ENCODE results near the gene SERPINA1. TPM values are rescaled to one million over a fixed set of nuclear protein-coding genes. Genes with fewer than 3 reads are reported as not detected.

SERPINA1 gene
- total RNA-seq, 1 experiment from 2014 or later = not detected

DNA sequence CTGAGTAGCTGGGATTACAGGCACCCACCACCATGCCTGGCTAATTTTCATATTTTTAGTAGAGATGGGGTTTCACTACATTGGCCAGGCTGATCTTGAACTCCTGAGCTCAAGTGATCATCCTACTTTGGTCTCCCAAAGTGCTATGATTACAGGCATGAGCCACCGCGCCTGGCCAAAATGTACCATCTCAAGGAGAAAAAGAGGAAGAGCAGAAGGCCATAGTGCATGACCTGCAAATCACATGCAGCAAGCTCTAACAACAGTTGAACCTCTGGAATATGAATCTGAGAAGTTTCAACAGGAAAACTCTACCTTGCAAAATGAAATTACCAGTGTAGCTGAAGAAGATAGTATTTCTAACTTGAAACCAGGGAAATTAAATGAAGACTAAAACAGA, 17.1 kb upstream of the SERPINA1 start:
- no peak for DNase-seq
- Histone ChIP-seq H3K36me3 (replicated peaks; ENCODE audit: control insufficient read depth, insufficient read depth, low read length) (no peaks in the 10 kb centered on the region), H3K27me3 (ENCODE audit: control insufficient read depth, insufficient read depth, low read length) (no peaks in the 10 kb centered on the region)

DNA sequence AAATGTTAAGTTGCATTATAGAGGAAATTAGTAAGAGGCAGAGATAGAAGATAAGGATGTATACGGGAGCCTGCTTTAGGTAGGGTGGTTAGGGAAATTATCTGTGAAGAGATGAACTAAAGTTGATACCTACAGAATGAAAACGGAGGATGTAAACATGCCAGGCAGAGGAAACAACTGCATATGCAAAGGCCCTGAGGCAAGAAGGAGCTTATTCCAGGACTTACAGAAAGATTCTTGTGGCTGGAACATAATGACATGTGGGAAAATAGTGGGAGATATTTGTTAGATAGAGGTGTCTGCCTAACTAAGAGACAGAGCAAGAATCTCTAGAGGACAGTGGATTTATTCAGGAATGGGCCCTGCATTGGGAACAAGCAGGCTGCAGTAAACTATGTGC, 16.2 kb upstream of the SERPINA1 start:
- no peaks in the 10 kb centered on the region for H3K27me3 ChIP-seq (ENCODE audit: control insufficient read depth, insufficient read depth, low read length)
- no peak overlapping the region for H3K4me3 ChIP-seq (ENCODE audit: insufficient read depth, low read depth, low read length)
- no peak for DNase-seq
- no peaks in the 10 kb centered on the region for H3K36me3 ChIP-seq (replicated peaks; ENCODE audit: control insufficient read depth, insufficient read depth, low read length)

More for the DNA sequence above, 17.1 kb upstream of the SERPINA1 start:
- no peak overlapping the region for H3K4me3 ChIP-seq (ENCODE audit: insufficient read depth, low read depth, low read length)

DNA sequence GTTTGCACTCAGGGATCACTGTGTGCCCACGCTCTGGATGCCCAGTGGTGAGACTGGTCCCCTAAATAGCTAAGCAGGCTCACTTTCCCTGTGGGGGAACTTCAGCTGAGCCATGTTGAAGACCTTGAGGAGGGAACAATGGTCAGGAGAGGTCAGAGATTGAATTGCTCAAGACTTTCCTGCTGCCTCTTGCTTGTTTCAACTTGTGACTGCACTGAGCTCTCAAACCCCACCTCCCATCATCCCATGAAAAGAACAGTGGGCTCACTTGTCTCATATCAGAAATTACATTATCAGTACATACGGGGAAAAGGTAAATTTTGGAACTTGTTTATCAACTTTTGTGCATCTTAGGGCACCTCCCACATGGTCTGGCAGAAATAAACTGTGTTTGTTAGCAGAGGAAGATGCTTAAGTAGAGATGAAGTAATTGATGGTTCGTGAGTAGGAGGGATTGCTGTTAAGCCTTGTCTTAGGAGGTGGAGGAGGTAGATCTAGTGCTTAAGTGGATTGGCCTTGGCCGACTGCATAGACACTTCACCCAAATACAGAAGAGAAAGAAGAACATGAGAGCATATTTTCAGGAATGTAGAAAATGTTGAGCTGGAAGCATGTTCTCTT, 15.0 kb upstream of the SERPINA1 start:
- H3K4me3 ChIP-seq (ENCODE audit: insufficient read depth, low read depth, low read length) = no peak overlapping the region
- no peak for DNase-seq
- H3K36me3 ChIP-seq (replicated peaks; ENCODE audit: control insufficient read depth, insufficient read depth, low read length) = no peaks in the 10 kb centered on the region
- H3K27me3 ChIP-seq (ENCODE audit: control insufficient read depth, insufficient read depth, low read length) = no peaks in the 10 kb centered on the region

DNA sequence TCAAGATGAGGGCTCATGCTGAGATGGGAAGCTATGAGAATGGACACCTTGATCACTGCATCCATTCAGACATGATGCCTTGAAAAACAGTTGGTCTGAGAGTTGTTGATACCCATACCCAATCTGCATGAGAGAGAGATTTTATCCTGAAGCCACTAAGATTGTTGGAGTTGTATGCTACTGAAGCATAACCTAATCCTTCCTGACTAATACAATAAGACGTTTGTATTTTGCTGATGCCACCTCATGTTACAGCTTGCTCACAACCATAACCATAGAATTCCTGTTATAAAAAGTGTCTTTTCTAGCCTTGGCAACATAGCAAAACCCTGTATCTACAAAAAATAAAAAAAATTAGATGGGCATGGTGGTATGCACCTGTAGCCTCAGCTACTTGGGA, 12.7 kb upstream of the SERPINA1 start:
- DNase-seq = no peak
- H3K36me3 ChIP-seq (replicated peaks; ENCODE audit: control insufficient read depth, insufficient read depth, low read length) = no peaks in the 10 kb centered on the region
- no peak overlapping the region for H3K4me3 ChIP-seq (ENCODE audit: insufficient read depth, low read depth, low read length)
- no peaks in the 10 kb centered on the region for H3K27me3 ChIP-seq (ENCODE audit: control insufficient read depth, insufficient read depth, low read length)

DNA sequence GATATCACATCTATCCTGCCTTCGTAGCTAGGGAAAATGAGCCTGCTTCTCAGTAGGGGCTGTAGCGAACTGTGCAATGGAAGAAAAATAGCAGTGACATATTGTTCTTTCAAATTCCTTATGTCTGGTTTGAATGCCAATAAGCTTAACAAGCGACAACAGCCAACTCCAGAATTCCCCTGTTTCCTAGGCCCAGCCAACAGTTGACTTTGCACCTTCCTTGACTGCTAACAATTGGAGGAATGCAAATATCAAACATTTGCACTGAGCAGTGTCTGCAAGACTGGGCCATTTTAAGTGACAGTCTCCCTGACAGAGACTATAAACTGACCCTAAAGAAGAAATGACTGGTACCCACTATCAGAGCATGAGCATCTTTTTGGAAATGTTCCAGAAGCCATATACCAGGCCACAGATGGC, 12.0 kb upstream of the SERPINA1 start:
- Histone ChIP-seq H3K27me3 (ENCODE audit: control insufficient read depth, insufficient read depth, low read length) (no peaks in the 10 kb centered on the region), H3K4me3 (ENCODE audit: insufficient read depth, low read depth, low read length) (no peak overlapping the region), H3K36me3 (replicated peaks; ENCODE audit: control insufficient read depth, insufficient read depth, low read length) (no peaks in the 10 kb centered on the region)
- no peak for DNase-seq

DNA sequence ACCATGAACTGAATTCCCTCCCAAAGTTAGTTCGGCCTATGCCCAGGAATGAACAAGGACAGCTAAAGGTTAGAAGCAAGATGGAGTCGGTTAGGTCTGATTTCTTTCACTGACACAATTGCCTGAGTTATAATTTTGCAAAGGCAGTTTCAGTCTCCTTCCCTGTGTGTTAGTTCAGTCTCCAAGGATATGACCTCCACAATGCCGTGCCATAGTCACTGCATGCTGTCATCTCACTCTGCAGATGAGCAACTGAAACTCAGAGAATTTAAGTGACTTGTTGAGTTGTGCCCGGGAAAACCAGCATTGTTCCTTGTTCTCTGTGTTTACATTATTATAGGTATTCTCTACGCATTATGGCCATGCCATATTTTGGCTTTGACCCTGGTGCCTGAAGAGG, 10.1 kb upstream of the SERPINA1 start:
- DNase-seq = no peak
- Histone ChIP-seq H3K36me3 (replicated peaks; ENCODE audit: control insufficient read depth, insufficient read depth, low read length) (no peaks in the 10 kb centered on the region), H3K4me3 (ENCODE audit: insufficient read depth, low read depth, low read length) (no peak overlapping the region), H3K27me3 (ENCODE audit: control insufficient read depth, insufficient read depth, low read length) (no peaks in the 10 kb centered on the region)

DNA sequence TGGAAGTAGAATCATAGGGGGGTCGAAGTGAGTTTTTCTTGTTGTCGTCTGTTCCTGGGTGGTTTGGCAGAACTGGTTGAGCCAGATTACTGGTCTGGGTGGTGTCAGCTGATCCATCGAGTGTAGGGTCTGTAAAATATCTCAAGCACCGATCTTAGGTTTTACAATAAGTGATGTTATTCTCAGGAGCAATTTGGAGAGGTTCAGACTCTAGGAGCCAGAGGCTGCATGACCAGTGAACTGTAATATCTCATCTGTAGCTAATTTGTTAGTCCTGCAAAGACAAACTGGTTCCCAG, 9.7 kb upstream of the SERPINA1 start:
- DNase-seq = no peak
- Histone ChIP-seq H3K27me3 (ENCODE audit: control insufficient read depth, insufficient read depth, low read length) (no peaks in the 10 kb centered on the region), H3K4me3 (ENCODE audit: insufficient read depth, low read depth, low read length) (no peak overlapping the region), H3K36me3 (replicated peaks; ENCODE audit: control insufficient read depth, insufficient read depth, low read length) (no peaks in the 10 kb centered on the region)

DNA sequence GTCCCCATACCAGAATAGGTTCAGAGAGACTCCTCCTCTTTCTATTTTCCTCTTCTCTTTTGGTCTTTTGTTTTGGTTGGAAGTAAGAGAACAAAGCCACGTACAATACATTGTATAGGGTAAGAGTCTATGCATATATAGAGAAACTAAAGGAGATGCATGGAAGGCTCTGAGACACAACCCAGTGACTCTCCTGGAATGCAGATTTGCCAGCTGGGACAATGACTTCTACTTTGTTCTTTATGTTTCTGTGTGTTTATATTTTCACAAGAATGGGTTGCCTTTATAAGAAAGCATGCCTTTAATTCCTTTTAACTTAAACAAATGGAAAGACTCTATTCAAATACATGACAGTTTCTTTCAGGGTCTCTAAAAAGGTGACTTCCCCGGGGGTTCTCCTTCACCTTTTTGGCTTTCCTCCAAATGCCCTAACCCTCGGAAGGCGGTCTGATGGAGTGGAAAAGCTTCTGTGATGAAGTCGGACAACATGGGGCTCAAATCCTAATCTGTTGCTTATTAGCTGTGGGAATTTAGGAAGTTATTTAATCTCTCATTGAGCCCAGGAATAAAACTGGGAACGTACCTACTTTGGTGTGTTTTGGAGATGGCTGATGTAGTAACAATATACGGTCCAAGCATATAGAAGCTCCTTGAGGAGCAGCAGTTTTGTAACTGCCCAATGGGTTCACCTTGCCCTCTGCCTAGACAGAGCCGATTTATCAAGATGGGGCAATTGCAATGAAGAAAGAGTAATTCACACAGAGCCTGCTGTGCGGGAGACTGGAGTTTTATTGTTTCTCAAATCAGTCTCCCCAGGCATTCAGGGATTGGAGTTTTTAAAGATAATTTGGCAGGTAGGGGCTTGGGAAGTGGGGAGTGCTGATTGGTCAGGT, 9.1 kb upstream of the SERPINA1 start:
- H3K36me3 ChIP-seq (replicated peaks; ENCODE audit: control insufficient read depth, insufficient read depth, low read length) = no peaks in the 10 kb centered on the region
- no peak overlapping the region for H3K4me3 ChIP-seq (ENCODE audit: insufficient read depth, low read depth, low read length)
- no peaks in the 10 kb centered on the region for H3K27me3 ChIP-seq (ENCODE audit: control insufficient read depth, insufficient read depth, low read length)
- peak; percentile 31 for DNase-seq

DNA sequence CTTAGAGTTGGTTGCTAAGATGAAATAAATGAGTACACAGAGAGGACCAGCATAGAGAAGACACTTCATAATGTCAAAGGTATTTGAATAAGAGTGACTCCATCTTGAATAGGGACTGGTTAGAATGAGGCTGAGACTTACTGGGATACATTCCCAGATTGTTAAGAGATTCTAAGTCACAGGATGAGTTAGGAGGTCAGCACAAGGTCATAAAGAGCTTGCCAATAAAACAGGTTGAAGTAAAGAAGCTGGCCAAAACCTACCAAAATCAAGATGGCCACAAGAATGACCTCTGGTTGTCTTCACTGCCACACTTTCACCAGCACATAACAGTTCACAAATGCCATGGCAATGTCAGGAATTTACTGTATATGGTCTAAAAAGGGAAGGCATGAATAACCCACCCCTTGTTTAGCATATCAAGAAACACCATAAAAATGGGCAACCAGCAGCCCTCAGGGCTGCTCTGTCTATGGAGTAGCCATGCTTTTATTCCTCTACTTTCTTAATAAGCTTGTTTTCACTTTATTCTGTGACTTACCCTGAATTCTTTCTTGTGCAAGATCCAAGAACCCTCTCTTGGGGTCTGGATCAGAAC, 8.3 kb upstream of the SERPINA1 start:
- no peak for DNase-seq
- Histone ChIP-seq H3K27me3 (ENCODE audit: control insufficient read depth, insufficient read depth, low read length) (no peaks in the 10 kb centered on the region), H3K36me3 (replicated peaks; ENCODE audit: control insufficient read depth, insufficient read depth, low read length) (no peaks in the 10 kb centered on the region), H3K4me3 (ENCODE audit: insufficient read depth, low read depth, low read length) (no peak overlapping the region)

DNA sequence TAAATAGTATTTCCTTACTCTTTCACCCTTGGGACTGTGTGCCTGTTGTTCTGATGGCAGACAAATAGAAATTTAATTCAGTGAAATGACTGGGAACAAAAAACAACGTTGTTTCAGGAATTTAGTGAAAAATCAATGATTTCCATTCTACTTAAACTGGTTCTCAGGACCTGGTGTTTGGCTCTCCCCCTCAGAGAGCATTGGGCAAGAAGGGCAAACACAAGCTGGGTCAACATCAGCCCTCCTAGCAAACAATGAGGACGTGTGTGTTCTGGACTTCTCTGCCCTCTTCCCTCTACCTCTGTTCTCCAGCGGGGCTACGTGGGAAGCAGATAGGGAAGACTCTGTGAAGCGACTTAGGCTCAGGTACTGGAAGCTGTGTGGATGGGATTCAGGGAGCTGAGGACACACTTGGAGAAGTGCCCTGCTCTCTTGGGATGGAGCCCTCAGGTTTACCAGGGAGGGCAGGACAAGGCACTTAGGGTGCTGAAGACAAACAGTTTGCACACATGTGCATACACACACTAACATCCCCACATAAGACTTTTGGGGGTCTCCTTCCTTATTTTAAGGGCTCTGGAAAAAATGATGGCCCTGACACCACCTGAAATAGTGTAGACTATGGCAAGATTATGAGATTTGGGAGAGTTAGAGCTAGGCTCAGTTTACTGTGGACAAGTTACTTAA, 7.6 kb upstream of the SERPINA1 start:
- Histone ChIP-seq H3K27me3 (ENCODE audit: control insufficient read depth, insufficient read depth, low read length) (no peaks in the 10 kb centered on the region), H3K4me3 (ENCODE audit: insufficient read depth, low read depth, low read length) (no peak overlapping the region), H3K36me3 (replicated peaks; ENCODE audit: control insufficient read depth, insufficient read depth, low read length) (no peaks in the 10 kb centered on the region)
- DNase-seq = peak; percentile 7

DNA sequence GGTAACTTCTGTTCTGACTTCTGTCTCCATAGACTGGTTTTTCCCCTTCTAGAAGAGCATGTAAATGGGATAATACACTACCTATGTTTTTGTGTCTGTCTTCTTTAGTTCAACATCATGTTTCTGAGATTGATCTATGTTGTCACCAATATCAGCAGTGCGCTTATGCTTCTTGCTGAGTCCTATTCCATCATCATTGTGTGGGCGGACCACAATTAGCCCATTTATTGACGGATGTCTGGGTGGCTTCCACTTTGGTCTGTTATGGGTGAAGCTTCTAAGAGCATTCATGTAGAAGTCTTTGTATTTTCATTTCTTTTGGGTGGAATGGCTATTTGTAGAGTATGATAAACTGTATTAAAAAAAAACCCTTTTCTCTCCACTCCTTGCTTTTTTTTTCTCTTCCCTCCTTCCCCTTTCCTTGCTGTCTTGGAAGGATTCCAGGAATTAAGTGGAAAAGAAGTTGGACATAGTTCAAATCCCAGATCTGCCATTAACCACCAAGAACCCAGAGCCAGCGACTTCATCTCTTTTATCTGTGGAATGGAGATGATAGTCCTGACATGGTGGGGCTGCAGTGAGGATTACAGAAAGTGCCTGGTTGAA, 7.0 kb upstream of the SERPINA1 start:
- Histone ChIP-seq H3K36me3 (replicated peaks; ENCODE audit: control insufficient read depth, insufficient read depth, low read length) (no peaks in the 10 kb centered on the region), H3K4me3 (ENCODE audit: insufficient read depth, low read depth, low read length) (no peak overlapping the region), H3K27me3 (ENCODE audit: control insufficient read depth, insufficient read depth, low read length) (no peaks in the 10 kb centered on the region)
- DNase-seq = no peak

DNA sequence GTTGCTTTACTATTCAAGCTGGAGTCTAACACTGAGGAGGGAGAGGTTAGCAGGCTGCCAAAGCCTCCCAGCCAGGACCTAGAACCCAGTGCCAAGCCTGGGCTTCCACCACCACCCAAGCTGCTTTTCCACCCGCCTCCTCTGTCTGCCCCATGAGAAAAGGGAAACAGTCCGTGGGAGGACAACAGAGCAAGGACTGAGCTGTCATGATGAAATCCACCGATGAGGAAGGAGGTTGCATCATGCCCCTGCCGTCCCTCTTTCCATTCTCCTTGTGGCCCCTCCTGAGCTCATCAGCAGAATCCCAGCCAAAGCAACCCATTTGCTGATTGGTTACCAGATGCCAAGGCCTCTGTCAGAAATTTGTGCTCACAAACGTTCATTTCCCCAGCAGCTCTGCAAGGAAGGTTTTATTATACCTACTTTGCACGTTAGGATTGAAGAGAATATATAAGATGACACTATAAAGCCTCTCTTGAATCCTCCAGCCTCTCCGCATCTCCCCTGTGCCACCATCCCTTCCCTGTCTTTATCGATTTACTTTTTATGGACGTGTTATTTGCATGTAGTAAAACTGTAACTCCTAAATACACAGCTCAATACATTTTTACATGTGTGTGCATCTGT, 6.3 kb upstream of the SERPINA1 start:
- H3K4me3 ChIP-seq (ENCODE audit: insufficient read depth, low read depth, low read length) = no peak overlapping the region
- H3K36me3 ChIP-seq (replicated peaks; ENCODE audit: control insufficient read depth, insufficient read depth, low read length) = no peaks in the 10 kb centered on the region
- H3K27me3 ChIP-seq (ENCODE audit: control insufficient read depth, insufficient read depth, low read length) = no peaks in the 10 kb centered on the region
- DNase-seq = peak; percentile 6

DNA sequence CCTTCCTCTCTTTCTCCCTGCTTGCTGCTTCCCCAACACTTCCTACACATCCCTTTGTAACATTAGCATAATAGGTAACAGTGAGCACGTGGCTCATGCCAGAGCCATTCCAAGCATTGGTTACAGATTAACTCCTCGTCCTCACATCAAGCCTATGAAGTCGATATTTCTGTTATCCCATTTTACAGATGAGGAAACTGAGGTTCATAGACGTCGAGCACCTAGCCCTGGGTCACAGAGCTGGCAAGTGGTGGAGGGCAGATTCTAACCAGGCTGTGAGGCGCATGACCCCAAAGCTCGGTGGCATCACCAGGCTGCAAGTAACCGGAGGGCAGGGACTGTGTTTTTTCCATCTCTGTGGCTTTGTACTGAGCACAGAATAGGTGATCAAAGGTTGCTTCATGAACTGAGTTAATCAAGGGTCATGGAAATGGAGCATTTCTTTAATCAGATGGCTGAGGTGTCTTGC, 5.7 kb upstream of the SERPINA1 start:
- no peaks in the 10 kb centered on the region for H3K36me3 ChIP-seq (replicated peaks; ENCODE audit: control insufficient read depth, insufficient read depth, low read length)
- DNase-seq = no peak
- H3K27me3 ChIP-seq (ENCODE audit: control insufficient read depth, insufficient read depth, low read length) = no peaks in the 10 kb centered on the region
- H3K4me3 ChIP-seq (ENCODE audit: insufficient read depth, low read depth, low read length) = no peak overlapping the region

DNA sequence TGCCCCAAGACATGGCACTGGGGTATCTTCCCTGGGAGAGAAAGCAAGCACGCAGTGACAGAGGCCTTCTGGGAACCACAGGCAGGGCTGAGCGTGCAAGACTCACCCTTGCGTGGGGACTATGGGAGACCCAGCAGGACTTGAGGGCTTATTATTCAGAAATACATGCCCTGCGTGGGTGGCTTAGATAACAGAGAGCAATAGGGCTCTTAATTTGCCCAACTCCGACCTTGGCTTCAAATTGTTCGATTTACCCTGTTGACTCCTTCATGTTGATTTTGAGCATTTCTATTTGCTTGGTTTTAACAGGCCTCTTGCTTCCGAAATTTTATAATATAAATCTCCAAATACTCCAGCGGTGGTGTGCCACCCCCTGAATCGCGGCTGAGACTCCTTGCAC, 5.1 kb upstream of the SERPINA1 start:
- Histone ChIP-seq H3K27me3 (ENCODE audit: control insufficient read depth, insufficient read depth, low read length) (no peaks in the 10 kb centered on the region), H3K36me3 (replicated peaks; ENCODE audit: control insufficient read depth, insufficient read depth, low read length) (no peaks in the 10 kb centered on the region), H3K4me3 (ENCODE audit: insufficient read depth, low read depth, low read length) (no peak overlapping the region)
- DNase-seq = peak; percentile 5
